ENCODE data around the gene PLEKHO2.
"Not testable (repeated sequence)": the region's sequence is repeated elsewhere in the genome, so short reads cannot be mapped to it uniquely, and the experiment has no call there.

The PLEKHO2 gene

DNA sequence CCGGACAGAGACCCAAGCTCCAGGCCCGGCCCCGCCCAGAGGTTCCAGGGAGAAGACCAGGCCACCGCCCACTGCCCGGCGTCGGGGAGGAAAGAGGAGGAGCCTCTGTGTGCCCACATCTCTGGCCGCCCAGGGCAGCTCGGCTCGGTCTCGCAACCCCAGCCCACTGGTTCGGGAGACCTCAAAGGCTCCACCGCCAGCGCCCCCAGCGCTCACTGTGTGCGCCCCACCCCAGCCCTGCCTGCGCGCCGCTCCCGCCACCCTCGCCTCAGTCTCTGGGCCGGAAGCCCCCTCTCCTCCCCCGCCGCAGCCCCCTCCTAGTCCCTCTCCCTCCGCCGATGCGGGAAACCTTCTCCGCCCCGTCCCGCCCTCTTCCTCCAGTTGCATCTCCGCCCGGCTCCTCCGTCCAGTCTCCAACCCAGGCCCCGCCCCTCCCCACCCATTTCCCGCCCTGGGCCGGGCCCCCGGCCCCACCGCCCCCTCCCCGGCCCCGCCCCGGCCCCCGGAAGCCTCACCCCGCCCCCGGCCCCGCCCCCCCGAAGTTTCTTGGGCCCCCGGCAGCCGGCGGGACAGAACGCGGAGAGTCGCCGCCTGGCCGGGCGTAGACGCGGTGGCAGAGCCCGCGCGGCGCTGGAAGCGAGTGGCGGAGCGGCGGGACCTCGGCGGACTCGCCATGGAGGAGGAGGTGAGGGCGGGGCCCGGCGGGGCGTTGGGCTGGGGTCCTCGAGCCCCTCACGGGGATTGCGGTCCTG, at the start of gene PLEKHO2:
Gene PLEKHO2, plus strand, starts transcription at position 572 of the 752 bp plus-strand sequence. Its CDS starts 102 bp downstream, at position 674.
- peak; percentile 71 to 86 (median 76) for DNase-seq (ENCODE audit: low read depth in 2 of 3, low spot score in 1 of 3)

DNA sequence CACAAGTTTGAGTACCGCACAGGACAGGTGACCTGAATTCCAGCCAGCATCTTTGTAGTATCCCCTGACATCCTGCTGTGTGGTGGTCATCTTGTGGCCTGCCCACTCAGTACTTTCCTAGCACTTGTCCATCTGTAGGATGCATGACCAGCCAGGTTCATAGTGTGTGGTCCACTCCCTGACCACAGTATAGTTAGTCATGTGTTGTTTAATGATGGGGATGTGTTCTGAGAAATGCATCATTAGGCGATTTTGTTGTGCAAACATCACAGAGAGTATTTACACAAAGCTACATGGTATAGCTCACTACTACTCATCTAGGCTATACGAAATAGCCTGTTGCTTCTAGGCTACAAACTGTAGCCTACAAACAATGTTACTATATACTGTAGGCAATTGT, 49.4 kb upstream of the PLEKHO2 start:
- DNase-seq (ENCODE audit: low read depth in 2 of 3, low spot score in 1 of 3): no peak

DNA sequence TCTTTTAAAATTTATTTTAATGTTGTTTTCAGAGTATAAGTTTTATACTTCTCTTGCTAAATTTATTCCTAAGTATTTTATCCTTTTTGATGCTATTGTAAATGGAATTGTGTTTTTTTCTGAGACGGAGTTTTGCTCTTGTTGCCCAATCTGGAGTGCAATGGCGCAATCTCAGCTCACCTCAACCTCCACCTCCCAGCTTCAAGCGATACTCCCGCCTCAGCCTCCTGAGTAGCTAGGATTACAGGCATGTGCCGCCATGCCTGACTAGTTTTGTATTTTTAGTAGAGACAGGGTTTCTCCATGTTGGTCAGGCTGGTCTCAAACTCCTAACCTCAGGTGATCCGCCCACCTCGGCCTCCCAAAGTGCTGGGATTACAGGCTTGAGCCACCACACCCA, 46.4 kb upstream of the PLEKHO2 start:
- DNase-seq (ENCODE audit: low read depth in 2 of 3, low spot score in 1 of 3): not testable (repeated sequence)

DNA sequence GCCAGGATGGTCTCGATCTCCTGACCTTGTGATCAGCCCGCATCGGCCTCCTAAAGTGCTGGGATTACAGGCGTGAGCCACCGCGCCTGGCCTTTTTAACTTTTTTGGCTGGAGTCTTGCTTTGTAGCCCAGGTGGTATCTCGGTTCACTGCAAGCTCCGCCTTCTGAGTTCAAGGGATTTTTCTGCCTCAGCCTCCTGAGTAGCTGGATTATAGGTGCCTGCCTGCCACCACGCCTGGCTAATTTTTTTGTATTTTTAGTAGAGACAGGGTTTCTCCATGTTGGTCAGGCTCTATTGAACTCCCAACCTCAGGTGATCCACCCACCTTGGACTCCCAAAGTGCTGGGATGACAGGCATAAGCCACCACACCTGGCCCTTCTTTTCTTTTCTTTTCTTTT, 45.8 kb upstream of the PLEKHO2 start:
- DNase-seq (ENCODE audit: low read depth in 2 of 3, low spot score in 1 of 3): not testable (repeated sequence)

- DNase-seq (ENCODE audit: low read depth in 2 of 3, low spot score in 1 of 3): not testable (repeated sequence)
Measured at GRCh38 chr15:64798905-64799304, 42.8 kb upstream of the PLEKHO2 start.

DNA sequence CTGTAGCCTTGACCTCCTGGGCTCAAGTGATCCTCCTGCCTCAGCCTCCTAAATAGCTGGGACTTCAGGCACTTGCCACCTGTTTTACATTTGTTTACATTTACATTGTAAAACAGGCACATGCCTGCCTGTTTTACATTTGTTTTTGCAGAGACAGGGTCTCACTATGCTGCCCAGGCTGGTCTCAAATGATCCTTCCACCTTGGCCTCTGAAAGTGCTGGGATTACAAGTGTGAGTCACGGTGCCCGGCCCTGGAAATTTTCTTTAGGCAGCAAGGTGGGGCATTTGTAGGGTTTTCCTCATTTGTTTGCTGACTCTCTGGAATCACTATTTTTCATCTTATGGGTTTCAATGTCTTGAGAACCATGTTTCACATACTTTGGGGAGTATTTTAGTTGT, 41.2 kb upstream of the PLEKHO2 start:
- DNase-seq (ENCODE audit: low read depth in 2 of 3, low spot score in 1 of 3): no peak

DNA sequence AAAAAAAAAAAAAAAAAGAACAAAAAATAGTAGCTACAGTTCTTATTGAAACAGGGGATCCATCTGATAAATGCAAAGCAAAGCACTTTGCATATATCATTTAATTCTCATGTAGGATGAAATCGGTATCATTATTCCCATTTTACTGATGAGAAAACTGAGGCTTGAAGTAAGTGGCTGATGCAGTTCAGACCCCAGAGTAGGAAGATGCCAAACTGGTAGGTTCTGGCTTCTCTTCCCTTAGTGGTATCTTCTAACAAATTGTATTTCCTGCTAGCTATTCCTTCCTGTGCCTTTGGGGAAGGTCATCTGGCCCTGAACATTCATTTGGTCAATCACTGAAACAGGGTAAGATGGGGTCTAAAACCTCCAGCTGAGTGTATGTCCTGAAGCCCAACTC, 38.2 kb upstream of the PLEKHO2 start:
- DNase-seq (ENCODE audit: low read depth in 2 of 3, low spot score in 1 of 3): no peak

GRCh38 chr15:64804619-64805018, 37.1 kb upstream of the PLEKHO2 start:
- no peak for DNase-seq (ENCODE audit: low read depth in 2 of 3, low spot score in 1 of 3)

GRCh38 chr15:64806509-64806908, 35.2 kb upstream of the PLEKHO2 start:
- DNase-seq (ENCODE audit: low read depth in 2 of 3, low spot score in 1 of 3): no peak

DNA sequence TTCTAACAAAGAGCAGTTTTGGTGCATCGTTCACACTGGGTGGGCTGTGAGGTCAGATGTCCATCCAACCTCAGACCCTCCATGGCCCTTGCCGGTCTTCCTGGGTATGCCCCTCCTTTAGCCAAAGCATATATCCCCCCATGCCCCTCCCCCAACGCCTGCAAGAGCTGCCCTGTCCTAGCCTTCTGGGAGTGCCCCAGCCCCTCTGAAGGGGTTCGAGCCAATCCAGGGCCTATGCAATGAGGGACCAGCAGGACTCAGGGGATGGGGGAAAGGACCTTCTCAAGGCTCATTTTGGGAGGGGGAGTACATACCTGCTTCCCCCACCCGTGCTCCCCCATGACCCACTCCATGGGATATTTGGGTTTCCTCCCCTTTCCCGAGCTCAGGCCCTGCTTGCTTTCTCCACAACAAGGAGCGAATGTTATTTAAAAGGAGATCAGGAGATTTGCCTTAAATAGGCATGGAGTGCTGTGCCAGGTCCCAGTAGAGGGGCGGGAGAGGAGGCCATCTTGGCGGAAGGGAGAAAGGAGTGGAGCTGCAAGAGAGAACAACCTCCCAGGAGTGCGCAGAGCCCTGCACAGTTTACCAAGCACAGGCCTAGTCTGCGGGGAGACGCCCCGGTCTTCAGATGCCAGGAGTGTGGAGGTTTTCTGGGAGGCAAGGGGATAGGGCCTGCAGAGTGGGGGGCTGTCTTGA, 34.5 kb upstream of the PLEKHO2 start:
- no peak for DNase-seq (ENCODE audit: low read depth in 2 of 3, low spot score in 1 of 3)

DNA sequence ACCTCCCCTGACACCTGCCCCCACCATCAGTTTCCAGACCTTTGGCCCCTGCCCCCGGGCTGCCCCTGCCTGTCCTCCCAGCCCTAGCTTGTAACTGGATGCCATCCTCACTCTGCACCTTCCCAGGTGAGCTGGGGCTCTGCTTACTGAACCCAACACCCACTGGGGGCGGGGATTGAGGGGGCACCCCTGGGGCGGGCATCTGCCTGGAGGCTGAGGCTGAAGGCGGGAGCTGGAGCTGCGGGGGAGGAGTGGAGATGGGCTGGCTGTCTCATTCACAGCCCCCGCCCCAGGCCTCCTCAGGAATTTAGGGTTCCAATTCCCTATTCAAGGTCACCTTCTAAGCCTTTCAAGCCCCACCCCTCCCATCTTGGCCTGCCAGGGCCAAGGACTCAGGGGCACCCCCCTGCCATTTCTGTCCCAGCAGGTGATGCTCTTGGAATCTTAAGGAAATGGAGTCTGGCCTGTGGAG, 33.9 kb upstream of the PLEKHO2 start:
- no peak for DNase-seq (ENCODE audit: low read depth in 2 of 3, low spot score in 1 of 3)

DNA sequence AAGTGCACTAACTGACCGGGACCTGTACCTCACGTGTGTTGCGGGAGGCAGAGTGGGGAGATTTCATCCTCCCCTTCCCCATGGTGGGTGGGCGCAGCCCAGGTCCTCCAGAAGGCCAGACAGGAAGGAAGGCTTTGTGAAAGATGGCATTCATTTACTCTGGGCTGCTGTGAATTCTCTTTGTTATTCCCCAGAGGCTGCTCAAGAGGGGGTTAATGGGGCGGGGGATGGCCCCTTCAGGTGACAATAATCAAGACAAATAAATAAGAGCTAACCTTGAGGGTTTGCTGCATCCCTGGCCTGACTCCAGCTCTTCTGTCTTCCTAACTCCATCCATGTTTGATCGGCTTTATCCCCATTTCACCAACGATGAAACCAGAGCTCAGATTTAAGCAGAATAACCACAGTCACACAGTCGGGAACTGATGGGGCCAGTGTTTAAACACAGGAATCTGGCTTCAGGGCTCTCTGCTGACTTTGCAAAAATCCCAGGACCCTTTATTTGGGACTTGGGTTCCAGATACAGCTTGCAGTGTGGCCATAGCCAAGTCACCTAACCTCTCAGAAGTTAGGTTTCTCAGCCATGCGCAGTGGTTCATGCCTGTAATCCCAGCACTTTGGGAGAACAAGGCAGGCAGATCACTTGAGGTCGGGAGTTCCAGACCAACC, 32.8 kb upstream of the PLEKHO2 start:
- DNase-seq (ENCODE audit: low read depth in 2 of 3, low spot score in 1 of 3): no peak

- peak; percentile 41 to 67 (median 61) for DNase-seq (ENCODE audit: low read depth in 2 of 3, low spot score in 1 of 3)
Measured at GRCh38 chr15:64809649-64810496, 31.8 kb upstream of the PLEKHO2 start.

DNA sequence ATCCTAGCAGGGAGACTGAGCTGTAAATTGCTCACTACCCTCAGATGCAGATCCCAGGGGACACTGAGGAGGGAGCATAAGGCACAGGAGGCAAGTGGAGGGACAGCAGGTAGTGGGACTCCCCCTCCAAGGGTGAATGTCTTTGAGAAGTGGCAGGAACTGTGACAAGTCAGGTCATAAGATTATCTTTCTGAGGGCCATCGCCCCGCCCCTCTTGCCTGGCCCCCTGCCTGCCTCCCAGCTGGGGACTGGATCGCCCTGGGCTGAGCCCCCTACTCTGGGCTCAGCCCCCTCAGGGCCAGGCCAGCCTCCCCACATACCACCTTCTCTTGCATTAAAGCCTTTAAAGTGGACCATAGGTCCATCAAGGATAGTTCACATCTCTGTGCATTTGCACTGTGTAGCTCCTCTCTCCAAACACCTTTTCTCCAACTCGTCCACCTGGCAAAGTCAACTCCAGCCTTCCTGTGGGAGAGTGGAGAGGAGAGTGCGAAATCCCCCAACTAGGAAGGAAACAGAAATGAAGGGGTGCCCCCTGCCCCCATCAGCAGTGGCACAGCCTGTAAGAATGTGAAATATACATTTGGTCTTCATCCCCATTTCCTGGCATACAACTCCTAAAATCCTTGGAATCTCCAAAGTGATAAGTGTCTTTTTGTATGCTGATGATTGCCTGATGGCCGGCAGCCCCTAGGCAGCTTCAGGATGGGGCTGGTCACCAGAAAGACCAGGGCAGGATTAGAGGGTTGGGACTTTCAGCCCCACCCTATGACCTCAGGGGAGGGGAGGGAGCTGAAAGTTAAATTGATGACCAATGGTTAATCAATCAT, 31.0 kb upstream of the PLEKHO2 start:
- no peak for DNase-seq (ENCODE audit: low read depth in 2 of 3, low spot score in 1 of 3)

GRCh38 chr15:64813075-64813474, 28.6 kb upstream of the PLEKHO2 start:
- no peak for DNase-seq (ENCODE audit: low read depth in 2 of 3, low spot score in 1 of 3)

GRCh38 chr15:64814283-64814682, 27.4 kb upstream of the PLEKHO2 start:
- DNase-seq (ENCODE audit: low read depth in 2 of 3, low spot score in 1 of 3): not testable (repeated sequence)

- DNase-seq (ENCODE audit: low read depth in 2 of 3, low spot score in 1 of 3): not testable (repeated sequence)
Measured at GRCh38 chr15:64814965-64815364, 26.8 kb upstream of the PLEKHO2 start.

DNA sequence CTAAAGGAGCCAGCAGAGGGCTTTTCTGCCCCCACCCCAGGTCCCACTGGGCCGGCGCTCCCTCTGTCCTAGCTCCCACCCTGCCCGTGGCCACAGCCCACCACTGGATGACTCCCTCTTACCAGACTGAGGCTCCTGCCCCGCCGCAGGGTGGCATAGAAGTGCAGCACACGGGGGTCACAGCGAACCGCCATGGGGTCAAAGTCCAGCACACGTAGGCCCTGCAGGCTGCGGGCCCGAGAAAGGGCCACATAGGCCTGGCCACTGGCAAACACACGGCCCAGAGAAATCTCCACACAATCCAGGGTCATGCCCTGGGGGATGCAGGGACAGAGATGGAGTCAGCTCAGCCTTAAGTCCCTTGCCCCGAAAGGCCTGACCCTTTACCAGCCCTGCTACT, 25.3 kb upstream of the PLEKHO2 start:
- no peak for DNase-seq (ENCODE audit: low read depth in 2 of 3, low spot score in 1 of 3)

- DNase-seq (ENCODE audit: low read depth in 2 of 3, low spot score in 1 of 3): no peak
Measured at GRCh38 chr15:64824929-64825430, 16.7 kb upstream of the PLEKHO2 start.

All from stimulated activated CD4-positive, alpha-beta T cell treated with anti-CD3 and anti-CD28 coated beads, Interleukin-12 subunit alpha, Interleukin-12 subunit beta, amount 100 ng/mL, for 48 hours (primary cell).